ENCODE measurements around the gene ARHGEF17.

Gene ARHGEF17

DNA sequence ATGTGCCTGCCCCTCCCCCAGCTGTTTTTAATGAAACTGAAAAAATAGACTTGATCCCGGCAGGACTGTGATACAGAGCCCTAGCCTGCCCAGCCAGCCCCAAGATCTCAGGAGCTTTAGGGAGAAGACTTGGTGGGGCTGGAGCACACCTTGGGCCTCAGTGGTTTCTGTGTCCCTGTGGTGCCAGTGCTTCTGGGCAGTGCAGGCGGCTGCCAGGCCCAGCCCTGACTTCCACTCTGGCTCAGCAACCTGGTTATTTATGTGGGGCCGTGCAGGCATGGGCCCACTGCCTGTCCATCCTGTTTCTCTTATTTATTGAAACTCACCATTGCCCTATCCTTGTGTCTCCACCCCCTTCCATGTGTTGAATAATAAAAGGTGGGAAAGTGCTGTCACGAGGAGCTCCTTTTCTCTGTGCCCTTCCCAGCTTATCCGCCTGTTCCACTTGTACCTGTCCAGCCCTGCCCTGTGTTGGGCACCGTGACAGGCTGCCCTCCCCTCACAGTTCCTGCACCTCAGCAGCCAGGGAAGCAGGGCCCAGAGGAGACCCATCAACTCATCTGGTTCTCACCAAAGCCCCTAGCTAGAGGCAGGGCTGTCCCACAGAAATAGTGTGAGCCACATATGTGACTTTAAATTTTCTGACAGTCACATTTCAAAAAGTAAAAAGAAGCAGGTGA lies 88.3 kb downstream of the ARHGEF17 start:
- no peak for DNase-seq

DNA sequence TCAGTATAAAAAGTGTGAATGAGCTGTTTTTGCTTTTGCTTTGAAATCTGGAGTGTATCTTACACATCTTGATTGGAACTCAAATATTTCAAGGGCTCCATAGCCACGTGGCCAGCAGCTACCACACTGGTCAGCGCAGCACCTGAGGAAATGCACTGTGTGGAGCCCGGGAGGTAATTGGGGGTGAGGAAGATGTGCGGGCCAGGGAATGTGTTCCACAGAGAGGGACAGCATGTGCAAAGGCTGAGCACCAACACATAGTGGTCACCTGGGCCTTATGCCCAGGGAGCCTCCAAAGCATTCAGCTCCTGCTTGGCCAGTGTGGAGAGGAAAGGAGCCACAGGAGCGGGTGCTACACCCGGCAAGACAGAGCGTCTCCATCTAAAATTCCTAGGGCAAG lies 88.9 kb downstream of the ARHGEF17 start:
- no peak for DNase-seq

- DNase-seq: no peak
These were observed 89.5 kb downstream of the ARHGEF17 start for GRCh38 chr11:73397468-73398131.

GRCh38 chr11:73398132-73398526 lies 90.1 kb downstream of the ARHGEF17 start:
- DNase-seq: no peak

- DNase-seq: no peak
These were observed 90.6 kb downstream of the ARHGEF17 start for GRCh38 chr11:73398721-73399120.

- no peak for DNase-seq
These were observed 91.1 kb downstream of the ARHGEF17 start for GRCh38 chr11:73399159-73399590.

- DNase-seq: no peak
These were observed 91.6 kb downstream of the ARHGEF17 start for GRCh38 chr11:73399636-73400035.

DNA sequence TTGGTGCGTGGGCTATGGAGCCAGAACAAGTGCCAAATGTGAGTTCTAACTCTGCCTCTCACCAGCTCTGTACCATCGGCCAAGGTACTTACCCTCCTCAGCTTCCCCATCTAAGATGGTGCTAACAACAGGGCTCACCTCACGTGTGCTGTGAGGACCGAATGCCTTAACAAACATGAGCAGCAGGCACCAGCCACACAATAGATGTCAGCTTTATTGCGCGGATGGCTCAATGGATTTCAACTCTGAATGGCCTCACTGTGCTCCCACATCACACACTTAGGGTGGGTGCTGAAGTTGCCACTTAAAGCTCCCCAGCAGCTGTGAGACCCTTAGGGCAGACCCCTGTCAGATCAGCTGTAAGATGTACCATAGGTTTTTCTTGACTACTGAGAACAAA lies 92.2 kb downstream of the ARHGEF17 start:
- no peak for DNase-seq

DNA sequence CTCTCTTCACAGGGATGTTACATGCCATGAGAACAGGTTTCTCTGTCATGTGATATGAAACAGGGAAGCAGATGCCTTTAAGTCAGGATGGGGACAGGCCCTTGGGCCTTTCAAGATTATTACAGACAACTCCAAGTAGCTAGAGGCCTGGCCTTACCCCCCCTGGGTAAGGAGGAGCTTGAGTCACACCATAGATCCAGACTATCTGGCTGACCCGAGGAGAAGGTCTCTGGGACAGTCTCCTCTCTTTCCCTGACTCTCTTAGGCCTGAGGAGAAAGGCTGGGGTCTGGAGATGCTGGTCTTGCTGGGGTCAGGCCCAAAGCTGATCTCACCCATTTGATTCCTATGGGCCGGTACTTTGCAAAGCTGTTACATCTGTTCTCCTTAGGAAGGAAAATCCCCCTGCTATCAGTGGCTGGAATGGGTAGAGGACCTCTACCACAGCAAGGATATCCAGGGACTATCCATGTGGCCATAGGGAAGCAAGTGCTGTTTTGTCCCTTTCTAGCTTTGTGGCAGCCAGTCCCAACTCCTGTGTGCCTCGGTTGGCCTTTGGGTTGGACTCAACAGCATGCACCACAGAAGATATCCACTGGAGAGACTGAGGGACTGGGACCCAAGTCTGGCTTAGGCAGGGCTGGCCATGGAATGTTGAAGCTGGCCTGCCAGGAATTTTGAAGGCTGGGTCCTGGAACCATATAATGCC lies 93.3 kb downstream of the ARHGEF17 start:
- DNase-seq: no peak

- no peak for DNase-seq
These were observed 94.1 kb downstream of the ARHGEF17 start for GRCh38 chr11:73401924-73402833.

DNA sequence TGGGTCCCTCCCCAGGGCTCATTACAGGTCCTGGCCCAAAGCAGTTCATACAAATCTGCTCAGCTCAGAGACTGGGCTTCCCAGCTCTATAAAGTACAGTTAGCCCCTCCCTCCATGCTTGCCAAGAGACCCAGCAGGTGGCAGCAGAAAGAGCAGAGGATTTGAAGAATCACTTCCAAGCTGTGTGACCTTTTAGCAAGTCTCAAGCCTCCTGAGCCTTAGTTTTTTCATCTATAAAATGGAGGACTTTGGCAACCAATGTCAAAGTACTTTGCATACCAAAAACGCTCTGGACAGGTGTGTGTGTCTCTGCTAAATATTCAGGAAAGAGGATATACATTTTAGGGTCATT lies 94.7 kb downstream of the ARHGEF17 start:
- DNase-seq: no peak

DNA sequence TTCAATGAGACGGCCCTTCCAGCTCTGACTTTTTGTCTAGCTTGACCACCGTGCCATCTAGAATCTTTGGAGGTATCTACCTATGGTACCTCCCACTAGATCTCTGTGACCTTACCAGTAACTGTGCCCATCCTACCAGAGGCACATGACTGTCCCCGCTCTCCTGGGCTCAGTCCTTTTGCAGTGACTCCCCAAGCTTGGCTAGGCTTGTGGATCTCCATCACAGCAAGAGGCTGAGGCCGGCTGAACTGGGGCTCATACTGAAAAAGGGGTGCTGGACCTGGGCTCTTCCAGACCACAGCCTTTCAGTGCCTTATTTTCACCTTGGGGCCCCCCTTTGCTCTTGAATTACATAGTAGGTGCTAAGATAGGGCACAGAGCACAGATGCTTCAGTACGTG lies 95.5 kb downstream of the ARHGEF17 start:
- DNase-seq: no peak

DNA sequence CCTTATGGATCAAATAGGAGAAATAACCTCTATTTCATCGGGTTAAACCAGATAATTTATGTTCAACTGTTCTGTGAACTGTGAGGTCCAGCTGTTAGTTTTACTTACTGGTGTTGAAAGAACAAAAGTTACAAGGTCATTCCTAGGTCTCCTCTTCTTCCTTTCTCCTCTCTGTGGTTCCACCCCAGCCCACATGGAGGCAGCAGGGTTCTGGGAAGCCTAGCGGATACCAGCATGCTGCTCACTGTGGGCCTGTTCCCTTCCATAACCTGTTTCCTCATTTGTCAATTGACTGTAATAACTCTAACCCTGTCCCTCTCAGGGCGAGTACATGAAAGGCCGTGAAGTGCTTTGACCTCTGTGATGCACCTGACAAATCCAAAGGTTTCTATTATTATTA lies 96.0 kb downstream of the ARHGEF17 start:
- no peak for DNase-seq

- DNase-seq: no peak
These were observed 96.5 kb downstream of the ARHGEF17 start for GRCh38 chr11:73404506-73405145.

GRCh38 chr11:73405146-73405510 lies 97.1 kb downstream of the ARHGEF17 start:
- no peak for DNase-seq

GRCh38 chr11:73406131-73406530 lies 98.1 kb downstream of the ARHGEF17 start:
- DNase-seq: no peak

DNA sequence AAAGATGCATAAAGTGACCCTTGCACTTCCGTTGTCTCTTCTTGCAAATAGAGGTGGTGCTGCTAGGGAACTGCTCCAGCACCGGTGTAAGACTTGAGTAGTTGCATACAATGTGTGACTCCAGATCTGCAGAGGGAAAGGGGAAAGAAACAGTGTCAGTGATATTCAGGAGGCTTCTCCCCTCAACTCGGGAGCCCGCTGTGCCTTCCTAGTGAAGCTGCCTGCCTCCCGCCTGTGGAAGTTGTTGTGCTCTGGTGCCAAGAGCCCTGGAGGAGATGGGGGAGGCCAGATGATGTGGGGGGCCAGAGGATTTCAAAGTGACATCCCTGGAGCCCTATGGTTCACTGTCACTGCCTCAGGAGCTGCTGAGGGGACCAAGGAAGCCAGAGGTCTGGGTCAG lies 98.5 kb downstream of the ARHGEF17 start:
- no peak for DNase-seq

DNA sequence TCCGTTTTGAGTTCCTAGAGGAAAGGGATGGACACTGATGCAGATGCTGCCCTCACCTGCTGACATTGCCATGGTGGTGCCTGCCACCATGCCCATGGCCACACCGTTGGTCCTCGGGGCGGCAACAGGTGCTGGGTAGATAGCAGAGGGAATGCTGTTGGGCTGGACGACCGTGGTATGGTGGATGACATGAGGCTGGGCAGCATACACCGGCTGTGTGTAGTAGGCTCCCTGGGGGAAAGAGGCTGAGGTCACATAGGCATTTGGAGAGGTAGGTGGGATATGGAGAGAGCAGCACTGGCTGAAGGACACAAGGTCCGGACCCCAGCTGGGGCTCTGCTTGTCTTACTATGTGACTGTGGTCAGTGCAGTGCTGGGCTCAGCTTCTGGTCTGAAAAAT lies 101.4 kb downstream of the ARHGEF17 start:
- no peak for DNase-seq

DNA sequence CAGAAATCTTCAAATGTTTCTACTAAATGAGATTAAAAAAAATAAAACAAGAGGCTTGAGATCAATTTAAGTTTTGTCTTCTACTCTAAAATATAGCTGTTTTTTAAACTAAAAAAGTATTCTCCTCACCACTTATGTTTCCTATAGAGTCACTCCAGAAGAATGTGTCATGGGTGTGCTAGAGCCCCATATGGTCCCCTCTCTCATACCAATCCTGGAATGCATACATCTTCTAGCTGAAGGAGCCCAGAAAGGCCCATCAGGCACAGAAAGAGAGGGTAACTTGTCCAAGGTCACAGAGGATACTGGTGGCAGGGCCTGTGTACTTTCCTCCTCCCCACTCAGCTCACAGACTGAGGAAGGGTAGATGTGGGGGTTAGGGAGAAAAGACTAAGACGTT lies 102.6 kb downstream of the ARHGEF17 start:
- DNase-seq: no peak

DNA sequence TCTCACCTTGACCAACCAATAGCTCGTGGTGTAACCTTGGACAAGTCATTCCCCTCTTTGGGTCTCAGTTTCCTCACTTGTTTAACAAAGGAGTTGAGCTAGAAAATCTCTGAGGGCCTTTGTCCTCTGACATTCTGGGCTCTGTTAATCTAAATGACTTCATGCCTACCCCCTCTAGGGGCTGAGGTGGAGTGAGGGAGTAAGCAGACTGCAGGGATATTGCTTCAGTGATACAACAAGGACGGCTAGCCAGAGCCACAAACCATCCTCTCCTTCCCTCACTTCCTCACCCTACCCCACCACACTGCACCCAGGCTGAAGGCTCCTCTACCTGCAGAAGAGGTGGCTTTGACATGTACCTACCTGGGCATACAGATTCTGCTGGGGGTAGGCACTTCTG lies 103.0 kb downstream of the ARHGEF17 start:
- DNase-seq: no peak

DNA sequence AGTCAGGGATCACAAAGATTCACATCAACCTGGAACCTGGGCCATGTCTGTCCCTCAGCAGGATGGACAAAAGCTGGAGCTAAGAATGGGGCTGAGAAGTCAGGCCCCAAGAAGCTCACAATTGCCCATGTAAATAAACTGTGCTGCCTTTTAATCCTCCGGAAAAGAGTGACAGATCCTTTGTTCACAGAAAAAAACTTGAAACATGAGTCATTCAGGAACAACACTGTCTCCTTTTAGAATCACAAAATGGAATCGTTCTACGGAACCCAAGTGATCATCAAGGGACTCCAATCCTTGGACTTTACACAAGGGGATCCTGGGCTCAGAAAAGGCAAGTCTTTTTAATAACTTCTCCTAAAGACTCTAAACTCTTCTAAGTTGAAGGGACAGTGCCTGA lies 104.2 kb downstream of the ARHGEF17 start:
- DNase-seq: no peak

DNA sequence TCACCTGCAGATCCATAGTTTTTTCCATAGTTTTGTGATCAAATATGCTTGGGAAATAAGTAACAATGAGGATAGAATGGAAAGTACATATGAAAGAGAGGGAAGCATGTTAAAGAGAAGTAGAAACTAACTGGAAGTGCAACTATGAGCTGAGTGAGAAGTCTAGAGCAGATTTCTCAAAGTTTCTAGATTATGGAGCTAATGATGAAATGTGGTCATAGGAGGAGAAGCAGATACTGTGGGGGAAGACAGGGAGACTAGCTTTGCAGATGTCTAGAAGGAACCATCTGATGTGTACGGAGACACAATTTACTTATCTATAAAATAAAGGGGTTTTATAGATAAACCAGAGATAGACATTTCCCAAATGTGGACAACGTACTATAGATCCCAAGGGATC lies 105.2 kb downstream of the ARHGEF17 start:
- no peak for DNase-seq
